SK-MEL-5 (cell line): ENCODE results near the gene IGFL4. TPM values are rescaled to one million over a fixed set of nuclear protein-coding genes. Genes with fewer than 3 reads are reported as not detected.
A peak's percentile ranks its signal among the peaks of the same experiment; 100 is the strongest.

Source experiments
- DNase-seq: peaks from one replicate; pipeline ENCODE4 v3.0.0-alpha.2; 2016; ENCODE audit warnings: low read depth, low spot score
- in situ Hi-C: cut with HindIII; loops from 2 replicates; pipeline ENCODE4 v1.10.0; 2016; ENCODE audit warnings: low sequenced_read_pairs, high pct_unique_total_duplicates, low pct_unique_long_range_greater_than_20kb
- total RNA-seq: library from RNA; depleted of rRNA; stranded (reverse); fragments of >200 nt; shearing (Covaris generic); gene quantifications from 2 replicates; pipeline ENCODE4 v1.2.3, GENCODE V29; 2014

Gene IGFL4
- total RNA-seq, 1 experiment from 2014 or later: 0.50 TPM

DNA sequence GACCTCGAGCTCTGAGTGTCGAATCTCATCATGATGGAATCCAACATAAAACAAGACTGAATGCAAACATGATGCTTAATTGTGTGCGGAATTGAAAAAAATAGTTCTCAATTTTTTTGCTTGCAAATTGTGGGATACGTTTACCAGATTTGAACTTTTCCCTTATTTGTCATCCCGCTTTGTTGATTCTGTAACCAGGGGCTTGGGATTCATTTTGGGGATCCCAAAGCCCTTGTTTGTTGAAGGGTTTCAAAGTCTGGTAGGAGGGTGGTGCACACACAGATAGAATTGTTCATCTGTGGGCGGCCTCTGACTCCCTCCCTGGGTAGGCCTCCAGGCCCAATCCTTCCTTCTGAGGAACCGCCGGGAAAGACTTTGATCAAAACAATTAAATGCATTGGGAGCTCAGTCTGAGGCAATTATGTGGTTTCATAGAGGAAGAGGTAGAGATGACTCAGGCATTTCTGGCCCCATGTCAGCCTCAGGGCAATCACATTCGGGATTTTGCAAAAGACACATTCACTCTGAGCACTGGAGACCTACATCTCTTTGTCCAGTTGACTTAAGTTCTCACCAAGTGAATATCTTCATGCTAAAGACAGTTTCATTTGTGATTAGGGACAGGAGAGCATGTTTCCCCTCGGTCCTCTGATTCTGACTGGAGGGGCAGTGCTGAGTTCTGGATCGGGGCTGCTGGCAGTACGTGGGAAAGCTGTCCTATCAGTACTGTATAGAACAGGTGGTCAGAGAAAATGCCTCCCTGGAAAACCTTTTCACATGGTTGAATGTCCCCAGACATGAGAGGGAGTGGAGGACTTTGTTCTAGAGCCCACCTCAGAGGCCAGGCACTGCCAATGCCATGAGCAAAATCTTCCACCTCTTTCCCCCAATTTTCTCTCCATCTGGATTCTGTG is 27.8 kb upstream of the IGFL4 start:
- in situ Hi-C loops: no loop called here
- peak; percentile 98 for DNase-seq

DNA sequence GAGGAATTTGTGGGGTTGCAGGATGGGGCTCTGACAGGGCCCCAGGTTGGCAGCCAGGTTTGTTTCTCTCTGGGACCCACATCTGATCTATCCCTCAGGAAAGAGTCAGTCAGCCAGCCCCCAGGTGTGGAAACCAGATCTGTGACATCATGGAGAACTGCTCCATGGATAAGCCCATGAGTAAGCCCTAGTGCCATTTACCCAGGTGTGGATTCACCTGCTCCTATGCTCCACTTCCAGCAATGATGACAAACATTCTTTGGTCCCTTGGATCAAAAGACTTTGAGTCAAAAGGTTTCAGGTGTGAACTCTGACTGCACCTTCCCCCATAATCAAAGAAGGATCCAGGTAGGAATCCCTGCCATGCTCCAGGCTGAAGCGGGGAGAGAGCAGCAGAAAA is 26.9 kb upstream of the IGFL4 start:
- DNase-seq: no peak
- in situ Hi-C loops: no loop called here

DNA sequence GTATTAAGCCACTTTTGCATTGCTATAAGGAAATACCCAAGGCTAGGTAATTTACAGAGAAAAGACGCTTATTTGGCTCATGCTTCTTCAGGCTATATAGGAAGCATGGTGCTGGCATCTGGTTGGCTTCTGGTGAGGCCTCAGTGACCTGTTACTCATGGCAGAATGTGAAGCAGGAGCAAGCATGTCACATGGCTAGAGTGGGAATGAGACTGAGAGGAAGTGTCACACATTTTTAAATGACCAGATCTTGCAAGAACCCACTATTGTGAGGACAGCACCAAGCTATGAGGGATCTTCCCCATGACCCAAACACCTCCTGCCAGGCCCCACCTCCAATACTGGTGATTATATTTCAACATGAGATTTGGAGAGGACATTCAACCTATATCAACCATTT is 25.7 kb upstream of the IGFL4 start:
- in situ Hi-C loops: no loop called here
- DNase-seq: no peak

DNA sequence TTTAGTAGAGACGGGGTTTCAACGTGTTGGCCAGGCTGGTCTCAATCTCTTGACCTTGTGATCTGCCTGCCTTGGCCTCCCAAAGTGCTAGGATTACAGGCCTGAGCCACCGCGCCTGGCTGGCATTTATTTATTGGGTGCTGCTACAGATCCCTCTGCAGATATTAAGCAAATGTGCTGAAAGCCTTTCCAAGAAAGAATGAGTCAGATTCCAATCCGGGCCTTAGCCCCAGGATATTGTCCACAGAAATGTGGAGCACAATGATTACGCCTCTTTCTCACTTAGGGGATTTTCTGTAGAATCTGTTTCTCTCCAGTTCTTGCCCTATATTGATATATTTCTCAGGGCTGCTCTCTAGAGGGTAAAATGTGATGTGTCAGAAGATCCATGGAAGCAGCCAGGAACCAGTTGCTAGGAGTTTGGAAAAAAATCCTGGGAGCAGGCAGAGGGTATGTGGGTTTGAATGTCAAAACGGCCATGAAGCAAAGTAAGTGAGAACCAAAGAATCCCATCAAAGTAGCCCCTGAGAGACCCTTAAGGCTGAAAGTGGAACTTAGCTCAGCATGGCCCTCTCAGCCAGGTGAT is 24.8 kb upstream of the IGFL4 start:
- in situ Hi-C loops: no loop called here

DNA sequence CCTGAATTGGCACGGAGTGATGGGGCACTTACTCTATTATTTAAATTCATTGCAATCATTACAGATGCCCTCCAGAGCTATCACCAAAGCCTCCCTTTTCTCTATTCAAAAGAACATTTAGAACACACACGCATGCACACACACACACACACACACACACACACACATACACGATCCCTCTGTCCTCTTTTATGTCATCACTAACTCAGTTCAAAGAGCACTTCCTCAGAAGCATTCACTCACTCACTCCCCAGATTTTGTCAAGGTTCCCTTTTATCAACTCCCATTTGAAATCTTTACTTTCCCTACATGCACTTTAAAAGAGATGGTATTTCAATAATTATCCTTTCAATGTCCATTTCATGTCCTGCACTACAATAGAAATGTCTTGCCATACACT is 22.4 kb upstream of the IGFL4 start:
- no peak for DNase-seq
- in situ Hi-C loops: no loop called here

More for the DNA sequence above, 24.8 kb upstream of the IGFL4 start:
- peak; percentile 34 for DNase-seq

DNA sequence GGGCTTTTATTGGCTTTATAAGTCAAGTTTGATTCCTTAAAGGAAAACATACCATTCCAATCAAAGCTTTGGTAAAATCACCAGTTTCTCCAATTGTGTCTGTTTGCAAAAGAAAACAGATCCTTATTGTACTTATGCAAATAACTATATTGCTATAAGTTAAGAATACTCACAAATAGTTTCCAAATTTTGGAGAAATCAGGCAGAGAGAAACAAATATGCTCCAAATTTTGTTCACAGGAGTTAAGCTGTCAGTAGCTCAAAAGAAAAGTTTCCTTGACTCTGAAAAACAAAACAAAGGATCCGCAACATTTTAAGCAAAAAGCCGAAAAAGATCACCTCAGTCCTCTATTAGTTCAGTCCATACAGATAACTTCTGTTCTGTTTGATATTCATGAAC is 19.2 kb upstream of the IGFL4 start:
- in situ Hi-C loops: no loop called here
- DNase-seq: no peak

DNA sequence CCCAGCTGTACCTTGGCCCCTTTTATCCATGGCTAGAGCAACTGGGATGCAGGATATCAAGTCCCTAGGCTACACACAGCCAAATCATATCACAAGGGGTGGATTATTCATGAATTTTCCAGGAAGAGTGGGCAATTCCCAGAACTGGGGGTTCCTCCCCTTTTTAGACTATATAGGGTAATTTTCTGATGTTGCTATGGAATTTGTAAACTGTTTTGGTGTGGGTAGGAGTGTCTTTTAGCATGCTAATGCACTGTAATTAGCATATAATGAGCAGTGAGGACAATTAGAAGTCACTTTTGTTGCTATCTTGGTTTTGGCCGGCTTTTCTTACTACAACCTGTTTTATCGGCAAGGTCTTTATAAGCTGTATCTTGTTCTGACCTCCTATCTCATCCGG is 18.0 kb upstream of the IGFL4 start:
- no peak for DNase-seq
- in situ Hi-C loops: no loop called here

DNA sequence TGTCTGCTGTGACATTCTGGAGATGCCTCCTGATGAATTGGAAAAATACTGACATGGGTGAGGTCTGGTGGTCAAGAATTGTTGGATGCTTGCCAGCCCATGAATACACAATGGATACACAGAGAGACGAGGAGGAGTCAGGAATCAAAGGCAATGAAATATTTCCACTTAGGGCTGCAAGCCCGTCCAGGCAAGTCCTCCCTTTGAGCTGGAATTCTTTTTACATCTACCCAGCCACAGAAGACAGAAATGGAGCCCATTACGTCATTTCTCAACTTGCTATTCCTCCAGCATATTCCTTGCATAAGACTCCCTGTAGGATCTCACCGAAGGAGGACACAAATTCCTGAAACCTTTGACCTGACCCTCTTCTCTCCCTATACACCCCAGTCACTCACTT is 15.7 kb upstream of the IGFL4 start:
- in situ Hi-C loops: no loop called here
- DNase-seq: peak; percentile 72

DNA sequence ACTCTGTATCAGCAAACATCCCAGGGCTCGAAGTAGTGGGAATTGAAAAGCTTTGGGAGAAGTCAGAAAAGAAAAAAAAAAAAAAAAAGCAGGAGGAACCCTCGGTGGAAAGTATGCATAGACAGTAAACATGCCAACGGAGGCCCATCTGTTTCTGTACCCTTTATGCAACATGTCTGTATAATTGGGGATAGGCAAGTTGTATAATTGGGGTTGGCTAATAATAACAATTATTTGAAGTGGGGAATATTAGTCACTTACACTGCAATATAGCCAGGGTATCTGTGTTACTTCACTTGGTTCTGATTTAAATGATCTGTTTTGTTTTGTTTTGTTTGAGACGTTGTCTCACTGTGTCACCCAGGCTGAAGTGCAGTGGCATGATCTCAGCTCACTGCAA is 12.1 kb upstream of the IGFL4 start:
- in situ Hi-C loops: no loop called here

DNA sequence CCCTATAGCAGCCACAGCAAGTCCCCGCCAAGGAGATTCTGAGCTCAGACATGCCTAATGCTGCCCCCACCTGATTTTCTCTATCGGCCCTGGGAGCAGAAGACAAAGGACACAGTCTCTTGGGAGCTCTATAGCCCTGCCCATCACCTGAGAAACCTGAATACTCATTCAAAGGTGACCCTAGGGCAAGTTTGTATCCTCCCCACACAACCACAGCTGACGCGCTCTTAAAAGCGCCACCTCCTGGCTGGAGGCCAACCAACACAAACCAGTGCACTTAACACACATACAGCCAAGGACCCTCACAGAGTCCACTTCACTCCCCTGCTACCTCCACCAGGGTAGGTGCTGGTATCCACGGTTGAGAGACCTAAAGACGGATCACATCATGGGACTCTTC is 8.8 kb upstream of the IGFL4 start:
- in situ Hi-C loops: no loop called here
- no peak for DNase-seq

More for the DNA sequence above, 12.1 kb upstream of the IGFL4 start:
- DNase-seq: no peak

DNA sequence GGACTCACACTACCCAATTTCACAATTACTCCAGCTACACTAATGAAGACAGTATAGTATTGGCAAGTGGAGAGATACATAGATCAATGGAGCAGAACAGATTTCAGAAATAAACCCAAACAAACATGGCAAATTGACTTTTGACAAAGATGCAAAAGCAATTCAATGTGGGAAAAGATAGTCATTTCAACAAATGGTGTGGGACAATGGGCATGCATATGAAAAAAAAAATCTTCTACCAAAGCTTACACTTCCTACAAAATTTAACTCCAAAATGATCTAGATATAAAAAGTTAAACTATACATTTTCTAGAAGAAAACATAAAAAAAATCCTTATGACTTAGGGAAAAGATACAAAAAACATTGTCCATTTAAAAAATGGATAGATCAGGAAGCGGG is 2.7 kb upstream of the IGFL4 start:
- in situ Hi-C loops: no loop called here
- DNase-seq: no peak

DNA sequence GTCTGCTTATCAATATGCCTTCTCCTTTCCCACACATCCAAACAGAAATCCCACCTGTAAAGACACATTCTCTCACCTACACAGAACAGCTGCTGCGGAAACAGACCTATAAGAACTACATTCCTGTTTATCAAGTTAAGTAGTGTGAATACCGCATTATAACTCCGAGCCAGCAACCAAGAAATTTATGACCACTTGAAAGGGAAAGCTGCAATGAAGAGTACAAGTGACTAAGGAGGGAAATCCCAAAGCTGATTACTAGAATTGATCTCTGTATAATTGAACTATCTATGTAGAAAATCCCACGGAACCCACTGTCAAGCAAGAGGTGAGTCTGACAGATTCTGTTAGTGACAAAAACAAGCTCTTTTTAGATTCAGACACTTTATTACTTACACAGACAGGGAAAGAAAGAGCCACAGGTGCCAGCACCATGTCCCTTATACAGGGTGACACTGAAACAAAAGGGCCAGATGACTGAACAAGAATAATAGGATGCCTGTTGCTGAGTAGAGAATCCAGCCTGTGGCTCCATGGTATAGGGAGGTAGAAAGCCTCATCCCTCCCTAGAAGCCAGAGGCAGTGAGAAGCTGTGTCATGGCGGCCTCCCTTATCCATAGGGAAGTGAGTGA is 1.6 kb upstream of the IGFL4 start:
- in situ Hi-C loops: no loop called here
- DNase-seq: no peak

DNA sequence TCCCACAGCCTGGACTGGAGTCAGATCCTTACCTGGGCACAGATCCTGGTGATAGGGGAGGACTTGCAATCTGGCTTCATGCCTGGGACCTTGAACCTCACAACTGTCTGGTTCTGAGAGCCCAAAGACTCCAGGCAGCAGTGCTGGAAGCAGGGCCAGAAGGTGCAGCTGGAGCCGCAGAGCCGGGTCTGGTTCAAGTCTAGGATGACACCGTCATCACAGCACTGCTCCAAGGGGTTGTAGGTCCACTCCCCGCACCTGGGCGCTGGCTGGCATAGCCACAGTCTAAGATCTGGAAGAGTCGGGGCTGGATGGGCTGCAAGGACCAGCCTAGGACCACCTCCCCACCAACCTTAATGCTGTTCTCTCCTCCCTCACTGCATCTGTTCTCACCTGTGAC is 677 bp downstream of the IGFL4 start:
- in situ Hi-C loops: no loop called here

DNA sequence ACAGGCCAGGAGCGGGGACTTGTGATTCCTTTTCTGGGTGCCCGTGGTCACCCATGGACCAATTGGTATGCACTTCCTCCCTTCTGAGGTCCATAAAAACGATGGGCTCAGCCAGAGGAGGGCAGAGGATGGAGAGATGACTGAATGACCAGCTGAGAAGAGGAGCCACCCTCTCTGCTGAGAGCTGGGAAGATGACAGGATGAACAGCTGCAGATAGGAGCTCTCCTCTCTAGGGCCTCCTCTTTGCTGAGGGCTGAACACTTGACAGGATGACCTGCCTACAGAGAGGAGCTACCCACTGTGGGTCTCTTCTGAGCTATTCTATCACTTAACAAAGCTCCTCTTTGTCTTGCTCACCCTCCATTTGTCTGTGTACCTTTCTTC is 4.1 kb downstream of the IGFL4 start:
- in situ Hi-C loops: no loop called here
- DNase-seq: no peak

More for the DNA sequence above, 677 bp downstream of the IGFL4 start:
- DNase-seq: no peak

DNA sequence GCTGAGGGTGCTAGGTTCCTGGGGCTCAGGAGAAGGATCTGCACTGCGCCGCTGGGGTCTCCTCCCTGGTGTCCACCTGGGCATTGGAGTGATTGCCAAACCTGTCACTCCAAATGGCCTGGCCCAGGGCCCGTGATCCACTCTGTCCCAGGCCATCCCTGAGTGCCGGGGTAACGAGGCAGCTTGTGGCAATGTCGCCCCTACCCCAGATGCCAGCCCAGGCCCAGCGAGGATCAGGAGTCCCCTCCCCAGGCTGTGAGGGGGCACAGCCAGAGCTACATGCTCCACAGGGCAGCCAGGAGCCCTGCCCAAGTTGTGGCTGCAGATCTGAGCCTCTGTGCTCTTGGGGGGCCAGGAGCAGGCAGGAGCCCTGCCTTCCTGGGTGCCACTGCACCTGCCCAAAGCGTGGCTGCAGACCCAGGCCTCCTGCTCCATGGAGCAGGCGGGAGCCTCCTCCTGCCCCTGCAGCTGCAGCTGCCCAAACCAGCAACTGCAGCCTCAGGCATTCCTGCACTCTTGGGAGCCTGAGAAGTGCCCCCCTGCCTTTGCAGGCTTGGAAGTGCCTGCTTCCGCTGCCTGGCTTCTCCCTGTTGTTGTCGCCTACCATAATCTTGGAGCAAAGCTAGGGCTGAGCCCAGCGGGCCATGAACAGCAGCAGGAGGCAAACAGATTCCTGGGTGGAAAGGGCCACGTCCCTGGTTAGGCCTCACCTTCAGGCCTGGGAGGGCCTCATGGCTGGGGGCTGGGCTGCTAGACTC is 4.6 kb downstream of the IGFL4 start:
- in situ Hi-C loops: no loop called here
- DNase-seq: no peak

DNA sequence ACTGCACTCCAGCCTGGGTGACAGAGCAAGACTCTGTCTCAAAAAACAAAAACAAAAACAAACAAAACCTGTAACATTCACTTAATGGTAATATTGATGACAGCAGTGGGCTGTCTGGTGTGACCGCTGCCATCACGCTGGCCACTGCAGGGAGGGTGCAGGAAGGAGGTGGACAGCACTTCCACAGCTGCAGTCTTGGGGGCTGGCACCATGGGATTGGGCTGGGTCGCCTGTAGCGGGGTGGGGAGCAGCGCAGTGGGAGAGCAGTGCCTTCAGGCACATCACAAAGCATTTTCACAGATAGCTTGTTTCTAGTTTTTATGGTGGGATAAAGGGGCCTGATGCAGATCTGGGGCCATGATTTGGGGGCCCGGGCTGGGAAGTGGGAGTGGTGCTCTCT is 5.3 kb downstream of the IGFL4 start:
- in situ Hi-C loops: no loop called here
- no peak for DNase-seq

DNA sequence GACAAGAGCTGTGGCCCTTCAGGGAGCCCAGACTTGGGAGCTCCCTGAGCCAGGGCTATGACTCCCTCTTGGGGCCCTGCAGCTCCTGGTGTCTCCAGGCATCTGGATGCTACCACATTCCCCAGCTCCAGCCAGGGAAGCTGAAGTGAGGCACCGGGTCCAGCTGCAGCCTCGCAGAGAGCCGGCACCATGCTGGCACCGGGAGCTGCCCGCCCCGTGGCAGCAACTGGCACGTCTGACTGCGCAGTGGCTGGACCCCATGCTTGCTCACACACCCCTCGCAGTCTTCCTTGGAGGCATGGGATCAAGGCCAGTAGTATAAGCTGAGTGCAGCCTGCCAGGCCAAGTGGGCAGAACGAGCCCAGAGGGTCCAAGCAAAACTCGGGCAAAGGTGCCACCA is 7.4 kb downstream of the IGFL4 start:
- DNase-seq: no peak
- in situ Hi-C loops: no loop called here

DNA sequence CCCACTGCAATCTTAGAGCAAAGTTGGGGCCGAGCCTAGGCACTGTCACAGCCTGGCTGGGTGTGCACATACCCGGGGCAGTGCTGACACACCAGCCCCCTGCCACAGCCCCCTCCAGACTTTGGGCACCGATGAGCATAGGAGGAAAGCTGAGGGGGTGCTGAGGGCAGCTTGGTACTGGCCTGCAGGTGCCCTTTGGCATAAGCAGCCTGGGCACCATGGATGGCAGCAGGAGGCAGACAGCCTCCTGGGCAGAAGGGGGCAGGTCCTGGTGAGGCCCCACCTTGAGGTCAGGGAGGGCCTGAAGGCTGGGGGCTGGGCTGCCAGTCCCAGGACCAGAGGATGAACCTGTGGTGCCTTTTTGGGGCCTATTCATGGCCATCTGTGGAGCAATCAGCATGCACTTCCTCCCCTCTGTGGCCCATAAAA is 8.2 kb downstream of the IGFL4 start:
- in situ Hi-C loops: no loop called here
- no peak for DNase-seq
